ENCODE results near the gene FRS2. TPM values are rescaled to one million over a fixed set of nuclear protein-coding genes. Genes with fewer than 3 reads are reported as not detected.
A peak's percentile ranks its signal among the peaks of the same experiment; 100 is the strongest.

FRS2 gene
- total RNA-seq, 1 experiment from 2014 or later = 24.8 TPM

DNA sequence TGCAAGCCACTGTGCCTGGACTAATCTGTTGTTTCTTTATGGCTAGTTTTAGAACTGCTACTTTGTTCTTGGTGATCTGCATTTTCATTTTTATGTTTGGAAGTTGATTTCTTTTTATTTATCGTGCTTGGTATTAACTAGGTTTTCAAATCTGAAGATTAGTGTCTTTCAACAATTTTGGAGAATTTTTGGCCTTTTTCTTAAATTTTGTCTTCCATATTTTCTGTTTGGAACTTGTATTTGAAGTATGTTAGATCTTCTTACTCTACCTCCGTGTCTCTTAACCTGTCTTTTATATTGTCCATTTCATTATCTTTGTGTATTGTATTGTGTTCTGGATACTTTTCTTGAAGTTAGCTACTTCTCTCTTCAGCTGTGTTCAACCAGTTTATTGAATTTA is 9.5 kb downstream of the FRS2 start:
- H3K27me3 ChIP-seq = no peaks in the 10 kb centered on the region
- H3K36me3 ChIP-seq = peaks cover 15% of the 10 kb centered on the region
- H3K4me3 ChIP-seq = no peak overlapping the region
- no peak for DNase-seq
- H3K9me3 ChIP-seq = peaks cover 6% of the 10 kb centered on the region; the same call in 1 of the 2 replicates

DNA sequence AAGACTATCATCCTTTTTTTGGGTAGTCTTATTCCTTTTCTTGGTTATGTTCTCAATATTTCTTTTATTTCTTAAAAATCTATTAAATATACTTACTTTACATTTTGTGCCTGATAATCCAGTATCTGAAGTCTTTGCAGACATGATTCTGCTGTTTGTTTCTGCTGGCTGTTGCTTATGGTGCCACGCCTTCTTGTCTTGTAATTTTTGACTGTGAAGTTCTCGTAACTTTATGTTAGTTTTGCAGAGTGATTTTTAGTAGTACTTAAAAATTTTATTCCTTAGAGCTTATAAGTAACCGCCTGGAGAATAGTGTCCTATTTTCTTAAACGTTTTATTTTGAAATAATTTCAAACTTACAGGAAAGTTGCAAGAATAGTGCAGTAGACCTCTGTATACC is 10.5 kb downstream of the FRS2 start:
- no peak for DNase-seq
- Histone ChIP-seq H3K9me3 (peaks cover 6% of the 10 kb centered on the region), H3K4me3 (no peak overlapping the region), H3K27me3 (no peaks in the 10 kb centered on the region), H3K36me3 (peaks cover 21% of the 10 kb centered on the region)

DNA sequence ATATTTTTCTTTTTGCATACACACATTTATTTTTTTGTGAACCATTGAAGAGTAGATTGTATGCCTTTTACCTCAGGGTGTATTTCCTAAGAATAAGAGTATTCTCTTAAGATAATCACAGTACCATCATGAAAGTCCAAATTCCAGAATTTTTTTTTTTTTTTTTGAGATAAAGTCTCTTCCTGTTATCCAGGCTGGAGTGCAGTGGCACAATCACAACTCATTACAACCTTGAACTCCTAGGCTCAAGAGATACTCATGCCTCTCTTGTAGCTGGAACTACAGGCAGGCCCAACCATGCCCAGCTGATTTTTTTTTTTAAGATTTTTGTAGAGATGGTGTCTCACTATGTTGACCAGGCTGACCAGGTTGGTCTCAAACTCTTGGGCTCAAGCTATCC is 10.9 kb downstream of the FRS2 start:
- no peak overlapping the region for H3K4me3 ChIP-seq
- no peaks in the 10 kb centered on the region for H3K27me3 ChIP-seq
- peaks cover 6% of the 10 kb centered on the region for H3K9me3 ChIP-seq
- DNase-seq = no peak
- H3K36me3 ChIP-seq = peaks cover 25% of the 10 kb centered on the region

DNA sequence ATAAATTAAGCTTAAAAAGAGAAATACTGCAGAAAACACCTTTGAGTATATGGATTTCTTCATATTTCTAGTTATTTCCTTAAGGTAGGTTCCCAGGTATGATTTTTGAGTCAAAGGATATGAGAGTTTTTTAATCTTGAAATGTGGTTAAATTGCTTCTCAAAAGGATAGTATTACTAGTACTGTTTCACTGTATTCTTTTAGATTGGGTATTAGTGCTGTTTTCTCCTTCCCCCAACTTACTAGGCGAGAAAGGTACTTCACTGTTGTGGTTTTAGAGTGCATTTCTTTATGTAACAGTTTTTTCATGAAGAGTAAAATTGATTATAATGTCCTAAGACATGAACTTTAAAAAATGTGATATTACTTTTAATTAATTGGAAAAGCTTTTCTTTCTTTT is 13.5 kb downstream of the FRS2 start:
- Histone ChIP-seq H3K36me3 (peaks cover 50% of the 10 kb centered on the region), H3K27me3 (no peaks in the 10 kb centered on the region), H3K9me3 (peaks cover 22% of the 10 kb centered on the region), H3K4me3 (no peak overlapping the region)
- no peak for DNase-seq

DNA sequence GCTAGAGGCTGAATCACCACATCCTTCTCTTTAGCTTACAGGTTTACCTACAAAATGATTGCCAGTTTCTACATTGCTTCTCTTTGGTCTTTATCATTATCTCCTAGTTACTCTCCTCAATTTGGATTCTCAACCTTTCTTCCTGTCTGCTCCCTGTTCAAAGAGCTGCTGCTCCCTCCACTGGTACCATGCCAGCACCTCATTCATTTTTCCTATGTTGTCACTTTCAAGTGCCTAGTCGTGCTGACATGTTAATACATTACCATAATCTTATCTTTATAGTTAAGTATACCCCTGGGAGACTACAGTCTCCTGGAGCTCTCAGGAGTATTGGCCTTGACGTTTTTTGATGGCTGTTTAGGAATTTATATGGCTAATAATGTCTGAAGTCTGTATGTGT is 14.2 kb downstream of the FRS2 start:
- Histone ChIP-seq H3K27me3 (no peaks in the 10 kb centered on the region), H3K36me3 (peaks cover 51% of the 10 kb centered on the region), H3K4me3 (no peak overlapping the region), H3K9me3 (peaks cover 22% of the 10 kb centered on the region)
- no peak for DNase-seq

DNA sequence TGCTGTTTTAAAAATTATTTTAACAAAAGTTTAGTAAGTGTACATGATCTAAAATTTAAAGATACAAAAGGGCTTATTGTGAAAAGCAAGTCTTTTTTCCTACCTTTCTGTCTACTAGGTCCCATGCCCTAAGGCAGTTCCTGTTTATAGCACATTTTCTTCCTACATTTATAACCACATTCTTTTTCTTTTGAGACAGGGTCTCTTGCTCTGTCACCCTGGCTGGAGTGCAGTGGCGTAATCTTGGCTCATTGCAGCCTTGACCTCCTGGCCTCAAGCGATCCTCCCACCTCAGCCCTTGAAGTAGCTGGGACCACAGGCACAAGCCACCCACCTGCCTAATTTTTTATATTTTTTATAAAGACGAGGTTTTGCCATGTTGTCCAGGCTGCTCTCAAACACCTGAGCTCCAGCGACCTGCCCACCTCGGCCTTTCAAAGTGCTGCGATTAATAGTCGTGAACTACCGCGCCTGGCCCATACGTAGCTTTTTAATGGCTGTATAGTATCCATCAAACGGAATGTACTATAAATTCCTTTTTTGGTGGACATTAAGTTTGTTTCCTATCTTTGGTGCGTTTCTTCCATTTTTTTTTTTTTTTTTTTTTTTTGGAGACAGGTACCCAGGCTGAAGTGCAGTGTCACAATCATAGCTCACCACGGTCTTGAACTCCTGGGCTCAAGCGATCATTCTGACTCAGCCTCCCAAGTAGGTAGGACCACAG is 20.9 kb downstream of the FRS2 start:
- no peaks in the 10 kb centered on the region for H3K27me3 ChIP-seq
- no peak for DNase-seq
- no peak overlapping the region for H3K4me3 ChIP-seq
- H3K36me3 ChIP-seq = peaks cover 26% of the 10 kb centered on the region
- H3K9me3 ChIP-seq = peaks cover 15% of the 10 kb centered on the region

DNA sequence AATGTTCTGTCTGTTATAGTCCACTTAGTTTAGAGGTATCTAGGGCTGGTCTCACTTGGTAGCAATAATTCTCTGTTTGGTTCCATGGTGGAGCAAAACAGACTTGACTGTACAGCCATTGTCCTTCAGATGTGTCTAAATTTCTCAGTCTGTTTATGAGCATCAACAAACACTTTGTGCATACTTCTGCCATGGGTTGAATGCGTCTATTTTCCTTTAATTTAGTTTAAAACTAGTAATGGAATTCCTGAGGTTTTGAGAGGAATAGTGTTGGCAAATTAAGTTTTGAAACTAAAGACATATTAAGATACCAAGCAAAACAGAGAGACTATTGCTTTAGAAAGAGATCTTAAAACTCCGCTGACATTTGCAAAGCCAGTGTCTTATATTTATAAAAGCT is 22.6 kb downstream of the FRS2 start:
- Histone ChIP-seq H3K4me3 (no peak overlapping the region), H3K27me3 (no peaks in the 10 kb centered on the region), H3K36me3 (peaks cover 15% of the 10 kb centered on the region), H3K9me3 (peaks cover 3% of the 10 kb centered on the region)
- no peak for DNase-seq

DNA sequence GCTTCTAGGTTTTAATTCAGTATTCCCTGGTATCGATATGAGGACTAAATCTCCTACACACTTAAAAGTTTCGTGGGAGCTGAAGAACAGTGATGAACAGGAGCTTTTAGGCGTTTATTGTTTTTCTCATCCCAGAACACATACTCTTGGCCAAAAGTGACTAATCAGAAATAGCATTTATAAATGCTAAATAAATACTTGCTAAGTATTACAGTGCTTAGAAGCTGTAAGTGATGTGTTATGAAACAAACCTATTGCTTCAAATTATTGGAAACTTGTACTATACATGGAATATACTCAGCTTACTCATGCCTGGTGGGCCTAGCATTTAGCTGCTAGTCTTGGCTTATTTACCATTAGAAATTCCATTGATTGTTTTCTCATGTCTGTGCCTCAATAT is 24.9 kb downstream of the FRS2 start:
- no peak overlapping the region for H3K4me3 ChIP-seq
- H3K27me3 ChIP-seq = no peaks in the 10 kb centered on the region
- H3K36me3 ChIP-seq = peaks cover 5% of the 10 kb centered on the region; the same call in 1 of the 2 replicates
- H3K9me3 ChIP-seq = no peaks in the 10 kb centered on the region; the same call in 1 of the 2 replicates
- DNase-seq = peak; percentile 12

DNA sequence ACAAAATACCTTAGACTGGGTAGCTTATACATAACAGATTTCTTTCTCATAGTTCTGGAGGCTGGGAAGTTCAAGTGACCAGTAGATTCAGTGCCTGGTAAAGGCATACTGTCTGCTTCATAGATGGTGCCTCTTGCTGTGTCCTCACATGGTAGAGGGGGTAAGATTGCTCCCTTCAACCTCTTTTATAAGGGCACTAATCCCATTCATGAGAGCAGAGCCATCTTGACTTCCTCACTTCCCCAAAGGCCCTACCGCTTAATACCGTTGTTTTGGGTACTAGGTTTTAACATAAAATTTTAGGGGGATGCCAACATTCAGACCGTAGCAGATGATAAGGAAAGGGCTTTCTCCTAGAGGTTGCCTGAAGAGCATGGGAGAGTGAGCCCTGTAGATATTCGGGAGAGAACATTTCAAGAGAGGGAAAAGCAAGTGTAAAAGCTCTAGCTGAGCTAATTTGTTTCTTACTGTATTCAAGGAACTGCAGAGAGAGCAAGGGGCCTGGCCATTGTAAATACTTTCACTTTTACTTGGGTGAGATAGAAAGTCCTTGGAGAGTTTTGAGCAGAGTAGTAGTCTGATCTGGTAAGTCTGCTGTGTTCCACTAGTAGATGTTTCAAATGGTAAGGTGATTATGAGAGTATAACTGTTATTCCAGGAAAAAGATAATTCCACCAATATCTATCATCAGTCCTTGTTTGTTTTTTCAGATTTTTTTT is 27.3 kb downstream of the FRS2 start:
- peaks cover 5% of the 10 kb centered on the region; the same call in 1 of the 2 replicates for H3K36me3 ChIP-seq
- no peaks in the 10 kb centered on the region for H3K27me3 ChIP-seq
- no peaks in the 10 kb centered on the region; the same call in 1 of the 2 replicates for H3K9me3 ChIP-seq
- no peak for DNase-seq
- no peak overlapping the region for H3K4me3 ChIP-seq

DNA sequence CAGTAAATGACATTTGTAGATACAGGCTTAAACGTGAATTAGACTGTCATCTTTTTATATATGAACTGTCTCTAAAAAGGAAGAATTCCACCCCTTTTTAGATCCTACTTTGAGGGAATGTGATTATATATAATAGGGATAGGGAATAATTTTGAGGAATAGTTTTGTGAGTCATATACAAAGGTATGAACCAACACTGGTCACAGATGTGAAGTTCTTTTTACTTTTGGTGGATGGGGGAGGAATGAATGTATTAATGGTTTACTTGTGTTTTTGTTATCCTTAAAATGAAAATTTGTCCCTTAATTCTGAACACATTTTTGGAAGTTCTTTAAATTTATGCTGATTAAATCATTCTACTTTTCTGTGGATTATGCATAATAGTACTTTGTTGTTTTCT is 30.4 kb downstream of the FRS2 start:
- H3K4me3 ChIP-seq = no peak overlapping the region

DNA sequence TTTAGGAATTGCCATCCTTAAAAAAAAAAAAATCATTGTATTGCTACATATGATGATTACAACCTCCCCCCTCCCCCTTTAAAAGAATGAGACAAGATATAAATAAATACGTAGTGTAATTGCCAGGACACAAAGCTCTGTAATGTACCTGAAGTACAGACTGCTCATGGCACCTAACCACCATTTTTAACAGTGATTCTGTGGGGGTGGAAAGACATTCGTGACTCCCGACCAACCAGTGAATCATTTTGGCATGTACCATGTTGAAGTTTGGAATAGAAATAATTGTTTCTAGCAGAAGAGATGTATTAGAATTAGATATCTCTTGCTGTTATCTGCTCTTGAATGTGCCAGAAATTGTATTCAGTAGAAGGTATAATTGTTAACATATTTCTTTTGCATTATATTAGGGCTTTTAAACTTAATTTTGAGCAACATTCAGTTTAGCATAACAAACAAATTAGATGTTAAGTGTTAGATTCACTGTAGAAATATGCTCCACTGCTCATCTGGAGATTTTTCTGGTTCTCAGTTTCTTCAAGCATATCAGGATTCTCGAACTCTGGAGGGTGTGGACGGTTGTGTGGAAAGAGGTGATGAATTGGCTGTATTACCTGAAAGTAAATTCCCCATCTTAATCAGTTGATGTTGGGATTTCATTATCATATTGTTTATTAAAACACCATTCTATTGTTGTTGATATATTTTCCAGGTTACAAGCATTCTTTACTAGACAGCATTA is 31.1 kb downstream of the FRS2 start:
- DNase-seq = peak; percentile 24
- Histone ChIP-seq H3K36me3 (peaks cover 5% of the 10 kb centered on the region; the same call in 1 of the 2 replicates), H3K9me3 (no peaks in the 10 kb centered on the region; the same call in 1 of the 2 replicates), H3K27me3 (no peaks in the 10 kb centered on the region), H3K4me3 (no peak overlapping the region)

More for the DNA sequence above, 30.4 kb downstream of the FRS2 start:
- no peaks in the 10 kb centered on the region for H3K27me3 ChIP-seq
- peaks cover 5% of the 10 kb centered on the region; the same call in 1 of the 2 replicates for H3K36me3 ChIP-seq
- no peaks in the 10 kb centered on the region; the same call in 1 of the 2 replicates for H3K9me3 ChIP-seq
- DNase-seq = no peak

DNA sequence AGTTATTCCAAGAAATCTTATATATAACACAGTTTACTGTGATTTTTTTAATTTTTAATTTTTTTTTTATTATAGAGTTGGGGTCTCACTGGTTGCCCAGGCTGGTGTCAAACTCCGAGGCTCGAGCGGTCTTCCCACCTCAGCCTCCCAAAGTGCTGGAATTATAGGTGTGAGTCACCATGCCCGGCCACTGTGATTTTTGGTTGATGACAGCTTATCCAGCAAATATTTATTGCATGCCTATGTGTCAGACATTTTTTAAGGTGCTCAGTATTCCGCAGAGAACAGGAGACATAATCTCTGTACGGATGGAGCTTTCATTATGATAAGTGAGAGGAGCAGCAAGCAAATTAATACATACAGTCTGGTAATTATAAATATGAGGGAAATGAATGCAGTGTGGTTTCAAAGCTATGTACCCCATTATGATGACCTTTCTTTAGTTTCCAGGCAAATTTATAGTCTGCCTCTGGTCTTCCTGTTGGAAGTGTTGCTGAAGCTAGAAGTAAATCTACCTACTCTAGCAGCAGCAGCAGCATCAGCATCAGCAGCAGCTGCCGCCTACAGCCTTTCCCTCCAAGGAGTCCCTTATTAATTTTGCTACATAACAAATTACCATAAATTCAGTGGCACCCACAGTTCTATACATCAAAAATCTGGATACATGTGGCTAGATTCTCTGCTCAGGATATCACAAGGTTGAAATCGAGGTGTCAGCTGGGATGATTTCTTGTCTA is 32.3 kb downstream of the FRS2 start:
- DNase-seq = peak; percentile 35
- Histone ChIP-seq H3K27me3 (no peaks in the 10 kb centered on the region), H3K36me3 (peaks cover 5% of the 10 kb centered on the region), H3K4me3 (no peak overlapping the region), H3K9me3 (no peaks in the 10 kb centered on the region)

DNA sequence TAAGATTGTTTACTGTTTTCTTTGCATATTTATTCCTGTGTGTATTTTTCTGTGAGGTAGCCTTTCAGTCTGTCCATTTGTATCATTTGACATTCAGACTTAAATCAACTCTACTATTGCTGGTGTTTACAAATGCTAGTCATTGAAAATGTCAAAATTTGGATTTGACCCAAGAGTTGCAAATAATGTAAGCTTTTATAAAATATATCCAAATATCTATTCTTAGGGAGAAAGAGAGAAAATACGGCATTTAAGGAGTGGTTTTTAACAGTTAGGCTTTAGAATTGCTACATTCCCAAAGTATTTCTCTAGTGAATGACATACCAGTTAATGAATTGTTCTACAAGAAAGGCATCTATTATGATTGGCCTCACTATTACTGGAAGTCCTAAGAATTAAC is 37.9 kb downstream of the FRS2 start:
- DNase-seq = no peak
- H3K27me3 ChIP-seq = no peaks in the 10 kb centered on the region
- no peak overlapping the region for H3K4me3 ChIP-seq
- peaks cover 5% of the 10 kb centered on the region for H3K36me3 ChIP-seq
- H3K9me3 ChIP-seq = no peaks in the 10 kb centered on the region

DNA sequence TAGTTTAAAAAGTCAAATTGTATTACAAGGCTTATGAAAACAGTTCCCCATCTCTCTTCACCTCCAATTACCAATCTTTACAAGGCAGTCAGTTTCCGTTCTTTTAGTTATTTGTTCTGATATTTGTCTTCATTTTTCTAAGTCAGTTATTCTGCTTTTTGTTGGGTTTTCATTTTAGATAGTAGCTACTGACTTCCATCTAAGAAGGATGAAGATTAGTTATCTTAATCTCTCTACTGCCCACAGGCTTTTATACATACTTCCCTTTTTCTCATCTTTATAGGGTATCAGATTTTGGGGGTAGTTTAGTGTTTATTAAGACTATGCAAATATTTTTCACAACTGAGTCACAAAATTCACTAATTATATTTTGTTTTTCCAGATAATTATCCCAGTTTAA is 38.4 kb downstream of the FRS2 start:
- Histone ChIP-seq H3K4me3 (no peak overlapping the region), H3K9me3 (no peaks in the 10 kb centered on the region), H3K27me3 (no peaks in the 10 kb centered on the region), H3K36me3 (peaks cover 5% of the 10 kb centered on the region)
- DNase-seq = no peak

DNA sequence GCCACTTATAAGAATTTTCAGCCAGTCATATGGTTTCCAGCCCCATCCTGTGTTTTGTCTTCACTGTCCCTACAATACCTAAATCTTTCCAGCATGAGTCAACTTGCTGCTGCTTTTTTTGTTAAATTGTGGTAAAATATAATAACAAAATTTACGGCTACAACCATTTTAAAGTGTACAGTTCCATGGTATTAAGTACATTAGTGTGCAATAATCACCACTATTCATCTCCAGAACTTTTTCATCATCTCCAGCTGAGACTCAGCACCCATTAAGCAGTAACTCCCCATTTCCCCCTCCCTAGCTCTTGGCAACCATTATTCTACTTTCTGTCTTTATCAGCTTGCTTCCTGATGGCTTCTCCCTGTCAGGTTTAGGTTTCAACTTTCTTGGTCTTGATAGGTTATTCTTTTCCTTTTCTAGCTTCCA is 39.1 kb downstream of the FRS2 start:
- Histone ChIP-seq H3K27me3 (no peaks in the 10 kb centered on the region), H3K4me3 (no peak overlapping the region), H3K9me3 (no peaks in the 10 kb centered on the region), H3K36me3 (peaks cover 5% of the 10 kb centered on the region)
- no peak for DNase-seq

DNA sequence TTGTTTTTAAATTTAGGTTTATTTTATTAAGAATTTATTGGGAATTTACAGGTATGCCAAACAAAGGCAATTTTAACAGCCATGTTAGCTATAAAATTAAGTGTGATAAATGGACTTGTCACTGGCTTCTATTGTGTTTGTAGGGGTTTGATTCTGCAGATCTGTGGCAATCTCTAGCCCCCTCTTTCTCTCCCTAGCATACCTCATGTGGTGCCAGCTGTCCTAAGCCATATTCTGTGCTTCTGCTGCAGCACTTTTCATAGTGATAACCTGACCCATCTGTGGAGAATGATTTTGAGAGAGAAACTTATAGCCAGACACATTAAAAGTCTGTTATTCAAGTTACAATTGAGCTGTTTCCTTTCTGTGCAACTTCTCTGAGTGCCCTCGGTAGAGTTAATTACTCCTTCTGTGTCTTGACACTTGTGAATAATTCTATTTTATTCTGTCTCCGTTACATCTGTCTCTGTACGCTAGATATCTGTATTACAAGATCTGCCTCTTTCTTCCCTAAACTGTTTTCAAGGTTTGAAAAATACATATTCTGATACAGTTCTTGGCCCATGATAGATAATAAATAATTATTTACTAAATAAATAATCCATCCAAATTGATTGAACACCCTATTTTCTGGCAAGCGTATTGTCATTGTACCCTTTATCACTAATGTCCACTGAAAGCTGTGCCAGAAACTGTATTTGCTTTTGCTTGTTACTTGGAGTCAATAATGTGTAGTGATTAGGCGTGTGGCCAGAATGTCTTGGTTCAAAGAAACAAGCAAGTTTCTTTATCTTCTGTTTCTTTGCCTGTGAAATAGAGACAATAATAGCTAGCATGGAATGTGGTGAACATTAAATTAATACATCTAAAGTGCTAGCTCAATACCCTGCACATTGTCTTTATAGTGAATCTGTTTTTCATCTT is 40.0 kb downstream of the FRS2 start:
- H3K27me3 ChIP-seq = no peaks in the 10 kb centered on the region
- no peak overlapping the region for H3K4me3 ChIP-seq
- H3K9me3 ChIP-seq = no peaks in the 10 kb centered on the region
- no peak for DNase-seq
- peaks cover 5% of the 10 kb centered on the region for H3K36me3 ChIP-seq

All from MG63 (cell line).